HepG2 (cell line): ENCODE data around the gene ACAP2. TPM values are rescaled to one million over a fixed set of nuclear protein-coding genes. Genes with fewer than 3 reads are reported as not detected.

Experiments used
- IRF2 ChIP-seq: IDR thresholded peaks from 2 replicates; pipeline ENCODE4 v1.6.1; 2018; ENCODE audit warnings: missing genetic modification reagents, missing compliant biosample characterization
- JUND ChIP-seq: sonication (generic); formaldehyde crosslinking; IDR thresholded peaks from 2 replicates; pipeline ENCODE4 v1.8.0; 2022; ENCODE audit warnings: mild to moderate bottlenecking, missing genetic modification reagents
- SIX1 ChIP-seq: sonication (generic); formaldehyde crosslinking; IDR thresholded peaks from 2 replicates; pipeline ENCODE4 v1.4.0; 2020; ENCODE audit warnings: missing genetic modification reagents, borderline replicate concordance
- SNAPC4 ChIP-seq: sonication (generic); formaldehyde crosslinking; IDR thresholded peaks from 2 replicates; pipeline ENCODE4 v1.4.0; 2020; ENCODE audit warnings: mild to moderate bottlenecking, missing genetic modification reagents
- ZBED4 ChIP-seq: sonication (generic); formaldehyde crosslinking; IDR thresholded peaks from 2 replicates; pipeline ENCODE4 v1.4.0; 2020; ENCODE audit warnings: missing genetic modification reagents, borderline replicate concordance
- ZBTB38 ChIP-seq: sonication (generic); formaldehyde crosslinking; IDR thresholded peaks from 2 replicates; pipeline ENCODE4 v1.5.1; 2020; ENCODE audit warnings: mild to moderate bottlenecking, missing genetic modification reagents
- ZFAT ChIP-seq: sonication (generic); formaldehyde crosslinking; conservative IDR thresholded peaks from 2 replicates; pipeline ENCODE4 v1.8.1; 2023; ENCODE audit warnings: missing genetic modification reagents, inconsistent platforms
- ZFP62 ChIP-seq: sonication (generic); formaldehyde crosslinking; IDR thresholded peaks from 2 replicates; pipeline ENCODE4 v1.4.0; 2020; ENCODE audit warnings: missing genetic modification reagents
- ZFY ChIP-seq: sonication (generic); formaldehyde crosslinking; IDR thresholded peaks from 2 replicates; pipeline ENCODE4 v1.4.0; 2020; ENCODE audit warnings: missing genetic modification reagents
- ZNF124 ChIP-seq: sonication (generic); formaldehyde crosslinking; IDR thresholded peaks from 2 replicates; pipeline ENCODE4 v1.4.0; 2020; ENCODE audit warnings: missing genetic modification reagents
- ZNF281 ChIP-seq: sonication (generic); formaldehyde crosslinking; IDR thresholded peaks from 2 replicates; pipeline ENCODE4 v1.4.0; 2020; ENCODE audit warnings: missing genetic modification reagents, borderline replicate concordance
- ZNF678 ChIP-seq: sonication (generic); formaldehyde crosslinking; IDR thresholded peaks from 2 replicates; pipeline ENCODE4 v1.4.0; 2020; ENCODE audit warnings: mild to moderate bottlenecking, missing genetic modification reagents
- polyA plus RNA-seq, 8 experiments: library from polyadenylated mRNA; depleted of rRNA in 3 of 8; stranded (reverse) in 7 of 8; unstranded in 1 of 8; fragments of >200 nt; fragmentation: Illumina TruSeq in 4 of 8; extraction: Trizol in 4 of 8; gene quantifications; 2 replicates each; pipeline versions ENCODE4 v1.2.1 to v1.2.3, GENCODE V29; 2011 to 2016; ENCODE audit warnings: low read depth in 4 of 8, missing spikeins in 1 of 8, mixed read lengths in 1 of 8; ENCODE audit not compliant: insufficient read depth in 1 of 8
- total RNA-seq, 5 experiments: library from RNA; depleted of rRNA; stranded (reverse); fragments of >200 nt; fragmentation: Illumina TruSeq; extraction: Trizol; gene quantifications; 2 replicates each; pipeline ENCODE4 v1.2.3, GENCODE V29; 2016; ENCODE audit warnings: low read depth in 1 of 5
- TF ChIP-seq, protein P1 (sequence below): sonication (generic); formaldehyde crosslinking; IDR thresholded peaks from 2 replicates; pipeline ENCODE4 v1.8.1; 2022; ENCODE audit warnings: low read depth, mild to moderate bottlenecking, missing genetic modification reagents

ACAP2 gene
- total and polyA plus RNA-seq, 2 of the 13 experiments (the other 11 are each of a cell fraction or from before 2014, with no cell fraction given), result 7.3 to 23.9 TPM

DNA sequence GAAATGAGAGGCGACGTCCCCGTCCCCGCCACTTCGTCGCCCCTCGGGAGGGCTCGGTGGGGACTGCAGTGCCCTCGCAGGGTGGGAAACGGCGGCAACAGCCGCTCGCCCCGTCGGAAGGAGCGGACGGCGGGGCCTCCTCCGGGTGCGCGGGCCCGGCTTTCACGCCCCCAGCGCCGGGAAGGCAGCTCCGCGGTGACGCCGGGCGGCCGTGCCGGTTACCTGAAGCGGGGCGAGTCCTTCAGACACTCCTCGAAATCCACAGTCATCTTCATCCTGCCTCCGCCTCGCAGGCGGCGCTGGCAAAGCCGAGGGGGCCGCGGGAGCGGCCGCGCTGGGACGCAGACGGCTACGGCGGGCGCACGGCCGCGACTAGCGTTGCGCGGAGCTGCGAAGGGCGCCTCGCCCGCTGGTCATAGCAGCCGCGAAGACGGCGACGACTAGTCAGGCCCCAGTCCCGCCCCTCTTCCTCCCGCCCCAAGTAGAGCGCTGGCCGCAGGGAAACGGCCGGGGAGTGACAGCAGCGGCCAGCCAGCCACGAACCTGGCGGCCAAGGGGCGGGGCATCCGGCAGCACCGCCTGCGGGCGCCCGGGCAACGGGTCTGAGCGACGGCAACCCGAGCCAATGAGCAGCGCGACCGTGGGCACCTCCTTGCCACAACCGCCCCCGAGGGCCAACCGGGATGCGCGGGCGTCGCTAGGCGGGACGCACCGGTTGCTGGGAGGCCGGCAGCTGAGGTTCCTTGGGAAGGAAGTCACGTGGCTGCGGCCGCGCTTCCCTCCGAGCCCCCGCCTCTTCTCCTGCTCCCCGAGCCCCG lies at the start of gene ACAP2 (continued):
- TF ChIP-seq IRF2, result peak; percentile 12; the same call in 1 of the 2 replicates
- no peak for TF ChIP-seq ZNF124
- TF ChIP-seq ZNF678 (CRISPR knock-in tag), result peak; percentile 32; the same call in 1 of the 2 replicates
- no peak for TF ChIP-seq SIX1 (CRISPR knock-in tag)
- 0 out of 2 replicates have a peak, but pooled peaks have one; percentile 3 for TF ChIP-seq SNAPC4
- TF ChIP-seq, protein P1, sequence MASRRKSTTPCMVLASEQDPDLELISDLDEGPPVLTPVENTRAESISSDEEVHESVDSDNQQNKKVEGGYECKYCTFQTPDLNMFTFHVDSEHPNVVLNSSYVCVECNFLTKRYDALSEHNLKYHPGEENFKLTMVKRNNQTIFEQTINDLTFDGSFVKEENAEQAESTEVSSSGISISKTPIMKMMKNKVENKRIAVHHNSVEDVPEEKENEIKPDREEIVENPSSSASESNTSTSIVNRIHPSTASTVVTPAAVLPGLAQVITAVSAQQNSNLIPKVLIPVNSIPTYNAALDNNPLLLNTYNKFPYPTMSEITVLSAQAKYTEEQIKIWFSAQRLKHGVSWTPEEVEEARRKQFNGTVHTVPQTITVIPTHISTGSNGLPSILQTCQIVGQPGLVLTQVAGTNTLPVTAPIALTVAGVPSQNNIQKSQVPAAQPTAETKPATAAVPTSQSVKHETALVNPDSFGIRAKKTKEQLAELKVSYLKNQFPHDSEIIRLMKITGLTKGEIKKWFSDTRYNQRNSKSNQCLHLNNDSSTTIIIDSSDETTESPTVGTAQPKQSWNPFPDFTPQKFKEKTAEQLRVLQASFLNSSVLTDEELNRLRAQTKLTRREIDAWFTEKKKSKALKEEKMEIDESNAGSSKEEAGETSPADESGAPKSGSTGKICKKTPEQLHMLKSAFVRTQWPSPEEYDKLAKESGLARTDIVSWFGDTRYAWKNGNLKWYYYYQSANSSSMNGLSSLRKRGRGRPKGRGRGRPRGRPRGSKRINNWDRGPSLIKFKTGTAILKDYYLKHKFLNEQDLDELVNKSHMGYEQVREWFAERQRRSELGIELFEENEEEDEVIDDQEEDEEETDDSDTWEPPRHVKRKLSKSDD (CRISPR knock-in tag), result no peak
- no peak for TF ChIP-seq JUND (CRISPR knock-in tag)
- TF ChIP-seq ZBED4 (CRISPR knock-in tag), result 0 out of 2 replicates have a peak, but pooled peaks have one; percentile 28
- no peak; the same call in 1 of the 2 replicates for TF ChIP-seq ZNF281 (CRISPR knock-in tag)
- peak; percentile 93 for TF ChIP-seq ZFY (CRISPR knock-in tag)
- no peak for TF ChIP-seq ZFP62 (CRISPR knock-in tag)
- TF ChIP-seq ZBTB38 (CRISPR knock-in tag), result peak; percentile 57; the same call in 1 of the 2 replicates
- TF ChIP-seq ZFAT (CRISPR knock-in tag), result no peak
